Memory B cell (primary cell): ENCODE data around the gene ALPG.
"Not testable (repeated sequence)": the region's sequence is repeated elsewhere in the genome, so short reads cannot be mapped to it uniquely, and the experiment has no call there.

Experiments
- ATAC-seq: fragments of 150-1000 bp; cut with Tn5 transposase; 2 replicates; pipeline ENCODE4 v1.10.0; 2021; ENCODE audit warnings: low read depth, mild to moderate bottlenecking, moderate library complexity
- DNase-seq, 2 donors: peaks; one replicate each; pipeline ENCODE4 v3.0.0; 2022; ENCODE audit warnings: low spot score in 2 of 2
- H3K27ac Mint-ChIP-seq: one replicate; pipeline ENCODE4 v1.8.0; 2022; ENCODE audit warnings: mild to moderate bottlenecking, moderate library complexity, mixed read lengths
- H3K27me3 Mint-ChIP-seq: one replicate; pipeline ENCODE4 v1.8.0; 2022; ENCODE audit warnings: mixed read lengths
- H3K36me3 Mint-ChIP-seq: one replicate; pipeline ENCODE4 v1.8.0; 2022; ENCODE audit warnings: mild to moderate bottlenecking, mixed read lengths
- H3K4me1 Mint-ChIP-seq: one replicate; pipeline ENCODE4 v1.8.0; 2022; ENCODE audit warnings: mixed read lengths
- H3K4me3 Mint-ChIP-seq: one replicate; pipeline ENCODE4 v1.8.0; 2022; ENCODE audit warnings: mild to moderate bottlenecking, moderate library complexity, mixed read lengths
- H3K9me3 Mint-ChIP-seq: one replicate; pipeline ENCODE4 v1.8.0; 2022; ENCODE audit warnings: mixed read lengths

Gene ALPG

DNA sequence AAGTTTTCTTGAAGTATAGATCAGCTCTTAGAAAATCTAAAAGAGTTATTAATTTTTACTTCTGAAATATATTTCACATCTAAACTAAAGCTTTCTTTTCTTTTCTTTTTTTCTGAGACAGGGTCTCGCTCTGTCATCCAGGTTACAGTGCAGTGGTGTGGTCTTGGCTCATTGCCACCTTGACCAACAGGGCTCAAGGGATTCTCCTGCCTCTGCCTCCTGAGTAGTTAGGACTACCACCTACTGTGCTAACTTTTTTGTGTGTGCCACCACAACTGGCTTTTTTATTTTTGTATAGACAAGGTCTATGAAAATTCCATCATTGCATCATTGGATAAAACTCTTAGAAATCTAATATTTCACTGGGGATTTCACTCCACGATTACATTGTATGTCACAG is 10.0 kb upstream of the ALPG start:
- DNase-seq (no peak), ATAC-seq (no peak)
- no peaks in the 10 kb centered on the region for H3K9me3 Mint-ChIP-seq
- no peaks in the 10 kb centered on the region for H3K36me3 Mint-ChIP-seq
- peaks cover 16% of the 10 kb centered on the region for H3K27me3 Mint-ChIP-seq
- H3K4me1 Mint-ChIP-seq: no peaks in the 10 kb centered on the region
- H3K27ac Mint-ChIP-seq: no peak overlapping the region
- no peak overlapping the region for H3K4me3 Mint-ChIP-seq

DNA sequence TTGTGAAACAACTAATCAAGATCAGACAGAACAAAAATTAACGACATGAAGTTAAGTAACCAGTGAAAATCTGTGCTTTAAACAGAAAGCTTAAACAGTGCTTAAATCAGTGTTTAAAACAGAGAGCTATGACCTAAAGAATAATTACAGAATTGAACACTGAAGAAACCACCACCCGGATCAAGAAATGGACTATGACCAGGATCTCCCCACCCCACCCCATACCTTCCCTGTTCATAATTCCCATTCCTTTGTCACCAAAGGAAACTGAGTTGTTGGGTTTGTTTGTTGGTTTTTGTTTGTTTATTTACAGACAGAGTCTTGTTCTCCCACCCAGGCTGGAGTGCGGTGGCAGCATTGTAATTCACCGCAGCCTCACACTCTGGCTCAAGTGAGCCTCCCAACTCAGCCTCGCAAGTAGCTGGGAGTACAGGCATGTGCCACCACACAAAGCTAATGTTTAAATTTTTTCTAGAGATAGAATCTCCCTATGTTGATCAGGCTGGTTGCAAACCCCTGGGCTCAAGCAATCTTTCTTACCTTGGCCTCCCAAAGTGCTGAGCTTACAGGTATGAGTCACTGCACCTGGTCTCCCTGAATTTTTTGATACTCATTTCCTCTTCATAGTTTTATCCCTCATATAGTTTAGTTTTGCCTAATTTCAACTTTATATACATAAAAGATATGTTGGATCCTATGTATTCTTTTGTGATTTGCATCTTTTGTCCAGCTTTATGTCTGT is 8.2 kb upstream of the ALPG start:
- H3K4me3 Mint-ChIP-seq: no peak overlapping the region
- H3K27ac Mint-ChIP-seq: no peak overlapping the region
- H3K36me3 Mint-ChIP-seq: no peaks in the 10 kb centered on the region
- ATAC-seq: no peak
- peaks cover 16% of the 10 kb centered on the region for H3K27me3 Mint-ChIP-seq
- no peaks in the 10 kb centered on the region for H3K9me3 Mint-ChIP-seq
- H3K4me1 Mint-ChIP-seq: no peaks in the 10 kb centered on the region
- no peak for DNase-seq

GRCh38 chr2:232400256-232401015 is 6.2 kb upstream of the ALPG start:
- Mint-ChIP-seq H3K27me3 (peaks cover 19% of the 10 kb centered on the region), H3K4me3 (no peak overlapping the region), H3K4me1 (no peaks in the 10 kb centered on the region), H3K36me3 (no peaks in the 10 kb centered on the region), H3K27ac (no peak overlapping the region), H3K9me3 (no peaks in the 10 kb centered on the region)
- ATAC-seq (no peak), DNase-seq (no peak)

- no peaks in the 10 kb centered on the region for H3K4me1 Mint-ChIP-seq
- no peak for ATAC-seq
- H3K27ac Mint-ChIP-seq: no peak overlapping the region
- no peaks in the 10 kb centered on the region for H3K36me3 Mint-ChIP-seq
- H3K27me3 Mint-ChIP-seq: peaks cover 16% of the 10 kb centered on the region
- no peak for DNase-seq
- no peak overlapping the region for H3K4me3 Mint-ChIP-seq
- no peaks in the 10 kb centered on the region for H3K9me3 Mint-ChIP-seq
Observed at GRCh38 chr2:232402518-232402917, 4.1 kb upstream of the ALPG start.

- Mint-ChIP-seq H3K9me3 (no peaks in the 10 kb centered on the region), H3K27me3 (peaks cover 18% of the 10 kb centered on the region), H3K36me3 (no peaks in the 10 kb centered on the region), H3K27ac (no peak overlapping the region), H3K4me1 (no peaks in the 10 kb centered on the region), H3K4me3 (no peak overlapping the region)
- no peak for DNase-seq
- no peak for ATAC-seq
Observed at GRCh38 chr2:232405943-232406510, 617 bp upstream of the ALPG start.

DNA sequence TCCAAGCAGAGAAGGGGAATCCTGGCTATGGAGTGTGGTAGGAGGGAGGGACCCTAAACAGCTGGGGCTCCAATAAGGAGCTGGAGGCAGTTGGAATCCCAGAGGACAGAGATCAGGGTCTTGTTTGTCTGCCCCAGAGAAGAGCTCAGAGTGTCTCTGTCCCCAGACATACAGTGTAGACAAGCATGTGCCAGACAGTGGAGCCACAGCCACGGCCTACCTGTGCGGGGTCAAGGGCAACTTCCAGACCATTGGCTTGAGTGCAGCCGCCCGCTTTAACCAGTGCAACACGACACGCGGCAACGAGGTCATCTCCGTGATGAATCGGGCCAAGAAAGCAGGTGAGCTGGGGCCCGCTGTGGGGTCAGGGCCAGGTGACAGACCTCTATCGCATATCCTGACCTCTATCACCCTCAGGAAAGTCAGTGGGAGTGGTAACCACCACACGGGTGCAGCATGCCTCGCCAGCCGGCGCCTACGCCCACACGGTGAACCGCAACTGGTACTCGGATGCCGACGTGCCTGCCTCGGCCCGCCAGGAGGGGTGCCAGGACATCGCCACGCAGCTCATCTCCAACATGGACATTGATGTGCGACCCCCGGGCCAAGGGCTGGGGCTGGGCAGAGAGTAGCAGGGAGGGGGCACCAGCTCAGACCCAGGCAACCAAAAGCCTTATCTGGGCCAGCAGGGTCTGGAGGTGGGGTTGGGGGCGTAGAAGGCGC is 945 bp downstream of the ALPG start:
- ATAC-seq, H3K4me1 Mint-ChIP-seq, H3K27ac Mint-ChIP-seq, H3K9me3 Mint-ChIP-seq, DNase-seq, H3K36me3 Mint-ChIP-seq, H3K4me3 Mint-ChIP-seq: not testable (repeated sequence)
- peaks cover 18% of the 10 kb centered on the region for H3K27me3 Mint-ChIP-seq

- H3K4me1 Mint-ChIP-seq, H3K27ac Mint-ChIP-seq, H3K4me3 Mint-ChIP-seq, DNase-seq, H3K36me3 Mint-ChIP-seq, H3K9me3 Mint-ChIP-seq, ATAC-seq: not testable (repeated sequence)
- H3K27me3 Mint-ChIP-seq: peaks cover 15% of the 10 kb centered on the region
Observed at GRCh38 chr2:232408269-232408668, 1.6 kb downstream of the ALPG start.

DNA sequence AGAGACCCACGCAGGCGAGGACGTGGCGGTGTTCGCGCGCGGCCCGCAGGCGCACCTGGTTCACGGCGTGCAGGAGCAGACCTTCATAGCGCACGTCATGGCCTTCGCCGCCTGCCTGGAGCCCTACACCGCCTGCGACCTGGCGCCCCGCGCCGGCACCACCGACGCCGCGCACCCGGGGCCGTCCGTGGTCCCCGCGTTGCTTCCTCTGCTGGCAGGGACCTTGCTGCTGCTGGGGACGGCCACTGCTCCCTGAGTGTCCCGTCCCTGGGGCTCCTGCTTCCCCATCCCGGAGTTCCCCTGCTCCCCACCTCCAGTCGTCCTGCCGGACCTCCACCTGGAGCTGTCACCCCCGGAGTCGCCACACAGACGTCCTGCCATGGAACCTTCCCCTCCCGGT is 3.0 kb downstream of the ALPG start:
- ATAC-seq, H3K36me3 Mint-ChIP-seq, H3K9me3 Mint-ChIP-seq, H3K4me3 Mint-ChIP-seq, DNase-seq, H3K27ac Mint-ChIP-seq, H3K4me1 Mint-ChIP-seq: not testable (repeated sequence)
- peaks cover 13% of the 10 kb centered on the region for H3K27me3 Mint-ChIP-seq

GRCh38 chr2:232410238-232410900 is 3.7 kb downstream of the ALPG start:
- H3K4me1 Mint-ChIP-seq: peaks cover 5% of the 10 kb centered on the region
- peaks cover 10% of the 10 kb centered on the region for H3K27me3 Mint-ChIP-seq
- ATAC-seq (no peak), DNase-seq (no peak)
- no peaks in the 10 kb centered on the region for H3K9me3 Mint-ChIP-seq
- no peaks in the 10 kb centered on the region for H3K36me3 Mint-ChIP-seq
- H3K4me3 Mint-ChIP-seq: no peak overlapping the region
- no peak overlapping the region for H3K27ac Mint-ChIP-seq

- no peak overlapping the region for H3K4me3 Mint-ChIP-seq
- no peaks in the 10 kb centered on the region for H3K36me3 Mint-ChIP-seq
- DNase-seq (no peak), ATAC-seq (no peak)
- no peaks in the 10 kb centered on the region for H3K9me3 Mint-ChIP-seq
- H3K27me3 Mint-ChIP-seq: peaks cover 14% of the 10 kb centered on the region
- no peak overlapping the region for H3K27ac Mint-ChIP-seq
- H3K4me1 Mint-ChIP-seq: peaks cover 5% of the 10 kb centered on the region
Observed at GRCh38 chr2:232411901-232412629, 5.4 kb downstream of the ALPG start.

GRCh38 chr2:232412986-232413385 is 6.3 kb downstream of the ALPG start:
- Mint-ChIP-seq H3K9me3 (no peaks in the 10 kb centered on the region), H3K27ac (no peak overlapping the region), H3K27me3 (peaks cover 11% of the 10 kb centered on the region), H3K4me3 (no peak overlapping the region), H3K36me3 (no peaks in the 10 kb centered on the region), H3K4me1 (peaks cover 5% of the 10 kb centered on the region)
- DNase-seq (no peak), ATAC-seq (no peak)

GRCh38 chr2:232415138-232415690 is 8.6 kb downstream of the ALPG start:
- peaks cover 8% of the 10 kb centered on the region for H3K4me1 Mint-ChIP-seq
- peaks cover 14% of the 10 kb centered on the region for H3K27me3 Mint-ChIP-seq
- no peak overlapping the region for H3K27ac Mint-ChIP-seq
- H3K9me3 Mint-ChIP-seq: no peaks in the 10 kb centered on the region
- DNase-seq (no peak), ATAC-seq (no peak)
- no peak overlapping the region for H3K4me3 Mint-ChIP-seq
- H3K36me3 Mint-ChIP-seq: no peaks in the 10 kb centered on the region
